Endothelial cell of umbilical vein (primary cell): ENCODE data around the gene MDFI. TPM values are rescaled to one million over a fixed set of nuclear protein-coding genes. Genes with fewer than 3 reads are reported as not detected.

Source experiments
- BruUV-seq: library from RNA; stranded (reverse); fragments of 400-500 nt; replicated peaks from 2 replicates; lab custom pipeline; 2021; lab: Mats Ljungman, UMichigan
- CTCF ChIA-PET: fragments of 300-600, 350-600 bp; sonication (Branson Sonifier 250); formaldehyde crosslinking; loops from one replicate; lab custom pipeline; 2021; ENCODE audit warnings: antibody characterized with exemption, inconsistent platforms; lab: Charles Lee
- POLR2A ChIA-PET: fragments of 300-600, 350-600 bp; sonication (Branson Sonifier 250); formaldehyde crosslinking; loops from one replicate; lab custom pipeline; 2021; ENCODE audit warnings: antibody characterized with exemption, inconsistent platforms; lab: Charles Lee
- DNase-seq: peaks from one replicate; pipeline ENCODE4 v3.0.0-alpha.2; 2011; ENCODE audit warnings: low read depth, low spot score
- FAIRE-seq: peaks from 2 replicates; lab custom pipeline; 2011; peaks lifted over from hg19 to GRCh38; lab: Jason Lieb, UNC
- H2AFZ ChIP-seq: 2 replicates; pipeline ENCODE4 v1.6.0; 2012; ENCODE audit warnings: low read depth, low read length, control low read depth, inconsistent platforms
- H3K27ac ChIP-seq: 2 replicates; pipeline ENCODE4 v1.5.1; 2011; ENCODE audit warnings: low read depth, mild to moderate bottlenecking, control low read depth, low read length, moderate library complexity; ENCODE audit not compliant: insufficient read depth
- H3K27me3 ChIP-seq, 2 experiments: 2 replicates each; pipeline versions ENCODE4 v1.6.0 to v1.6.1; 2011; ENCODE audit warnings: low read length in 2 of 2, mixed read lengths in 1 of 2; ENCODE audit not compliant: control insufficient read depth in 2 of 2, insufficient read depth in 2 of 2
- H3K36me3 ChIP-seq, 2 experiments: 2 replicates in 1 of 2; 3 replicates in 1 of 2; pipeline ENCODE4 v1.5.1; 2011; ENCODE audit warnings: low read length in 2 of 2, mild to moderate bottlenecking in 1 of 2, moderate library complexity in 1 of 2; ENCODE audit not compliant: control insufficient read depth in 2 of 2, insufficient read depth in 2 of 2; ENCODE audit errors: extremely low read depth in 1 of 2
- H3K4me1 ChIP-seq: 3 replicates; pipeline ENCODE4 v1.5.1; 2011; ENCODE audit warnings: mild to moderate bottlenecking, low read length; ENCODE audit not compliant: control insufficient read depth, insufficient read depth; ENCODE audit errors: extremely low read depth
- H3K4me2 ChIP-seq: 2 replicates; pipeline ENCODE4 v1.6.1; 2011; ENCODE audit warnings: low read length, control low read depth, mixed read lengths; ENCODE audit not compliant: insufficient read depth
- H3K4me3 ChIP-seq, 3 experiments: fragments of 200-600 bp in 1 of 3; sonication (generic), shearing (Covaris generic) in 1 of 3; replicated peaks in 1 of 3; 2 replicates each; pipeline ENCODE4 v1.5.1; 2011 to 2016; ENCODE audit warnings: control low read depth in 3 of 3, low read length in 3 of 3, mild to moderate bottlenecking in 2 of 3, inconsistent platforms in 1 of 3, low read depth in 1 of 3, moderate library complexity in 1 of 3; ENCODE audit not compliant: insufficient read depth in 1 of 3
- H3K79me2 ChIP-seq: 2 replicates; pipeline ENCODE4 v1.6.0; 2012; ENCODE audit warnings: low read length, inconsistent platforms; ENCODE audit not compliant: control insufficient read depth, insufficient read depth
- H3K9ac ChIP-seq: replicated peaks from 2 replicates; pipeline ENCODE3; 2011; ENCODE audit warnings: low read length, control low read depth; ENCODE audit not compliant: insufficient read depth; ENCODE audit errors: extremely low read depth
- H3K9me1 ChIP-seq: replicated peaks from 3 replicates; pipeline ENCODE4 v1.6.0; 2011; ENCODE audit warnings: mild to moderate bottlenecking, low read length; ENCODE audit not compliant: control insufficient read depth, insufficient read depth; ENCODE audit errors: extremely low read depth
- H3K9me3 ChIP-seq: replicated peaks from 2 replicates; pipeline ENCODE4 v1.5.1; 2012; ENCODE audit warnings: low read length, inconsistent platforms; ENCODE audit not compliant: control insufficient read depth, insufficient read depth
- H4K20me1 ChIP-seq: replicated peaks from 2 replicates; pipeline ENCODE3; 2011; ENCODE audit warnings: mild to moderate bottlenecking, low read length; ENCODE audit not compliant: control insufficient read depth, insufficient read depth; ENCODE audit errors: extremely low read depth
- CTCF ChIP-seq, 2 donors: IDR thresholded peaks; 1 replicate in 1 of 2; 2 replicates in 1 of 2; pipeline ENCODE4 v1.5.1; 2011; ENCODE audit warnings: low read length in 2 of 2, mild to moderate bottlenecking in 2 of 2, moderate library complexity in 2 of 2, control low read depth in 1 of 2, inconsistent platforms in 1 of 2, low read depth in 1 of 2; ENCODE audit not compliant: insufficient read depth in 1 of 2; ENCODE audit errors: extremely low read depth in 1 of 2
- EZH2 ChIP-seq: IDR thresholded peaks from 2 replicates; pipeline ENCODE4 v1.6.1; 2012; ENCODE audit warnings: borderline replicate concordance, low read depth, mild to moderate bottlenecking, moderate library complexity, low read length, inconsistent platforms; ENCODE audit not compliant: severe bottlenecking
- FOS ChIP-seq: IDR thresholded peaks from 2 replicates; pipeline ENCODE4 v1.6.1; 2011; ENCODE audit warnings: mild to moderate bottlenecking, low read length, moderate library complexity, borderline replicate concordance; ENCODE audit not compliant: insufficient read depth
- GATA2 ChIP-seq: IDR thresholded peaks from 2 replicates; pipeline ENCODE4 v1.7.0; 2011; ENCODE audit warnings: low read depth, mild to moderate bottlenecking, moderate library complexity, mixed read lengths, low read length; ENCODE audit not compliant: insufficient read length, insufficient read depth
- JUN ChIP-seq: IDR thresholded peaks from 2 replicates; pipeline ENCODE4 v1.6.1; 2011; ENCODE audit warnings: borderline replicate concordance, low read depth; ENCODE audit not compliant: insufficient read length, insufficient read depth
- MAX ChIP-seq: IDR thresholded peaks from 2 replicates; pipeline ENCODE4 v1.6.1; 2011; ENCODE audit not compliant: insufficient read depth, insufficient read length
- MYC ChIP-seq: IDR thresholded peaks from one replicate; pipeline ENCODE4 v1.6.1; 2011; ENCODE audit warnings: mild to moderate bottlenecking, low read depth, low read length
- POLR2A ChIP-seq: IDR thresholded peaks from 2 replicates; pipeline ENCODE4 v1.6.1; 2012; ENCODE audit warnings: low read depth, mild to moderate bottlenecking, control low read depth, low read length
- POLR2AphosphoS5 ChIP-seq: IDR thresholded peaks from 2 replicates; pipeline ENCODE4 v1.6.1; 2012; ENCODE audit warnings: low read depth, mild to moderate bottlenecking, control low read depth, low read length, moderate library complexity; ENCODE audit not compliant: insufficient read depth
- dilution Hi-C: fragments of 300-500 bp; cut with MboI; formaldehyde crosslinking; loops from one replicate; pipeline ENCODE4 v1.15.0; 2019; ENCODE audit warnings: low sequenced_read_pairs; ENCODE audit not compliant: extremely low pct_ligation_motif_present
- intact Hi-C: fragments of 100-400 bp; cut with micrococcal nuclease; formaldehyde crosslinking; loops from one replicate; pipeline ENCODE4 v1.10.0; 2022
- polyA plus RNA-seq, 4 experiments: library from polyadenylated mRNA; depleted of rRNA in 3 of 4; stranded (reverse) in 3 of 4; unstranded in 1 of 4; fragments of >200 nt; gene quantifications; 2 replicates each; pipeline versions ENCODE4 v1.2.1 to v1.2.3, GENCODE V29; 2011 to 2012; ENCODE audit warnings: missing spikeins in 1 of 4
- total RNA-seq: library from RNA; stranded (reverse); gene quantifications from 2 replicates; pipeline ENCODE4 v1.2.3, GENCODE V29; 2021

MDFI gene
- total and polyA plus RNA-seq, 2 donors (not counting 3 experiments of a cell fraction or from before 2014, with no cell fraction given): 32.4 to 74.1 TPM

GRCh38 chr6:41667195-41667594 lies 28.9 kb downstream of the MDFI start:
- no peak overlapping the region for H3K27ac ChIP-seq
- FAIRE-seq (no peak), DNase-seq (no peak)
- H4K20me1 ChIP-seq: no peaks in the 10 kb centered on the region
- H3K4me3 ChIP-seq: no peak overlapping the region
- intact Hi-C loops (no loop called here), dilution Hi-C loops (no loop called here)
- H3K9ac ChIP-seq: no peak overlapping the region
- ChIA-PET CTCF (no interaction called here), POLR2A (no interaction called here)
- no TSS peak for BruUV-seq
- H3K9me3 ChIP-seq: no peaks in the 10 kb centered on the region
- H3K4me1 ChIP-seq: no peaks in the 10 kb centered on the region
- no peaks in the 10 kb centered on the region for H3K79me2 ChIP-seq
- no peaks in the 10 kb centered on the region for H3K36me3 ChIP-seq
- H3K4me2 ChIP-seq: no peak overlapping the region
- no peaks in the 10 kb centered on the region for H3K9me1 ChIP-seq
- peaks cover 24 to 26% of the 10 kb centered on the region in 2 experiments for H3K27me3 ChIP-seq
- TF ChIP-seq GATA2: no peak
- no peak for TF ChIP-seq CTCF (IDR thresholded peaks at IDR 0.05; ENCODE audit: extremely low read depth in 1 of 2, insufficient read depth in 1 of 2, low read depth in 1 of 2, low read length in 2 of 2)
- TF ChIP-seq POLR2A: no peak
- TF ChIP-seq EZH2: no peak
- TF ChIP-seq FOS: no peak
- no peak for TF ChIP-seq POLR2AphosphoS5
- TF ChIP-seq JUN: no peak
- no peak for TF ChIP-seq MAX
- no peak for TF ChIP-seq MYC
- no peak overlapping the region for H2AFZ ChIP-seq
